ENCODE data around the gene PRKAG2. TPM values are rescaled to one million over a fixed set of nuclear protein-coding genes. Genes with fewer than 3 reads are reported as not detected.
A peak's percentile ranks its signal among the peaks of the same experiment; 100 is the strongest.

The PRKAG2 gene
- total RNA-seq, 1 donor from 2014 or later = 25.4 TPM

GRCh38 chr7:151735186-151735850 lies 141.6 kb downstream of the PRKAG2 start:
- DNase-seq (ENCODE audit: extremely low read depth, low read depth, low spot score) = no peak

GRCh38 chr7:151732834-151733592 lies 143.9 kb downstream of the PRKAG2 start:
- DNase-seq (ENCODE audit: extremely low read depth, low read depth, low spot score) = no peak

GRCh38 chr7:151732292-151732691 lies 144.6 kb downstream of the PRKAG2 start:
- DNase-seq (ENCODE audit: extremely low read depth, low read depth, low spot score) = no peak

GRCh38 chr7:151731022-151731441 lies 145.9 kb downstream of the PRKAG2 start:
- no peak for DNase-seq (ENCODE audit: extremely low read depth, low read depth, low spot score)

- DNase-seq (ENCODE audit: extremely low read depth, low read depth, low spot score) = no peak
Measured at GRCh38 chr7:151730591-151730990, 146.3 kb downstream of the PRKAG2 start.

- no peak for DNase-seq (ENCODE audit: extremely low read depth, low read depth, low spot score)
Measured at GRCh38 chr7:151729521-151729921, 147.4 kb downstream of the PRKAG2 start.

- DNase-seq (ENCODE audit: extremely low read depth, low read depth, low spot score) = no peak
Measured at GRCh38 chr7:151728746-151729145, 148.2 kb downstream of the PRKAG2 start.

- DNase-seq (ENCODE audit: extremely low read depth, low read depth, low spot score) = no peak
Measured at GRCh38 chr7:151728286-151728660, 148.6 kb downstream of the PRKAG2 start.

- peak; percentile 60 for DNase-seq (ENCODE audit: extremely low read depth, low read depth, low spot score)
Measured at GRCh38 chr7:151727579-151728285, 149.2 kb downstream of the PRKAG2 start.

- no peak for DNase-seq (ENCODE audit: extremely low read depth, low read depth, low spot score)
Measured at GRCh38 chr7:151726652-151727578, 150.0 kb downstream of the PRKAG2 start.

- no peak for DNase-seq (ENCODE audit: extremely low read depth, low read depth, low spot score)
Measured at GRCh38 chr7:151725844-151726651, 150.9 kb downstream of the PRKAG2 start.

GRCh38 chr7:151724920-151725584 lies 151.9 kb downstream of the PRKAG2 start:
- no peak for DNase-seq (ENCODE audit: extremely low read depth, low read depth, low spot score)

GRCh38 chr7:151724250-151724915 lies 152.5 kb downstream of the PRKAG2 start:
- no peak for DNase-seq (ENCODE audit: extremely low read depth, low read depth, low spot score)

- no peak for DNase-seq (ENCODE audit: extremely low read depth, low read depth, low spot score)
Measured at GRCh38 chr7:151723321-151723720, 153.6 kb downstream of the PRKAG2 start.

- DNase-seq (ENCODE audit: extremely low read depth, low read depth, low spot score) = no peak
Measured at GRCh38 chr7:151722533-151722932, 154.4 kb downstream of the PRKAG2 start.

GRCh38 chr7:151721694-151722093 lies 155.2 kb downstream of the PRKAG2 start:
- no peak for DNase-seq (ENCODE audit: extremely low read depth, low read depth, low spot score)

GRCh38 chr7:151721236-151721635 lies 155.7 kb downstream of the PRKAG2 start:
- no peak for DNase-seq (ENCODE audit: extremely low read depth, low read depth, low spot score)

- no peak for DNase-seq (ENCODE audit: extremely low read depth, low read depth, low spot score)
Measured at GRCh38 chr7:151720280-151720679, 156.6 kb downstream of the PRKAG2 start.

GRCh38 chr7:151719897-151720242 lies 157.0 kb downstream of the PRKAG2 start:
- no peak for DNase-seq (ENCODE audit: extremely low read depth, low read depth, low spot score)

Data from glomerular endothelial cell (primary cell).